Measurements from ENCODE around the gene PDZRN4.

GRCh38 chr12:41442896-41443295 lies 254.8 kb downstream of the PDZRN4 start:
- TF ChIP-seq POLR2A (IDR thresholded peaks at IDR 0.05) = no peak
- TF ChIP-seq, protein P1, sequence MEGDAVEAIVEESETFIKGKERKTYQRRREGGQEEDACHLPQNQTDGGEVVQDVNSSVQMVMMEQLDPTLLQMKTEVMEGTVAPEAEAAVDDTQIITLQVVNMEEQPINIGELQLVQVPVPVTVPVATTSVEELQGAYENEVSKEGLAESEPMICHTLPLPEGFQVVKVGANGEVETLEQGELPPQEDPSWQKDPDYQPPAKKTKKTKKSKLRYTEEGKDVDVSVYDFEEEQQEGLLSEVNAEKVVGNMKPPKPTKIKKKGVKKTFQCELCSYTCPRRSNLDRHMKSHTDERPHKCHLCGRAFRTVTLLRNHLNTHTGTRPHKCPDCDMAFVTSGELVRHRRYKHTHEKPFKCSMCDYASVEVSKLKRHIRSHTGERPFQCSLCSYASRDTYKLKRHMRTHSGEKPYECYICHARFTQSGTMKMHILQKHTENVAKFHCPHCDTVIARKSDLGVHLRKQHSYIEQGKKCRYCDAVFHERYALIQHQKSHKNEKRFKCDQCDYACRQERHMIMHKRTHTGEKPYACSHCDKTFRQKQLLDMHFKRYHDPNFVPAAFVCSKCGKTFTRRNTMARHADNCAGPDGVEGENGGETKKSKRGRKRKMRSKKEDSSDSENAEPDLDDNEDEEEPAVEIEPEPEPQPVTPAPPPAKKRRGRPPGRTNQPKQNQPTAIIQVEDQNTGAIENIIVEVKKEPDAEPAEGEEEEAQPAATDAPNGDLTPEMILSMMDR (IDR thresholded peaks at IDR 0.05) = no peak
